ENCODE results near the gene CLASP1. TPM values are rescaled to one million over a fixed set of nuclear protein-coding genes. Genes with fewer than 3 reads are reported as not detected.

CLASP1 gene
- total RNA-seq, 1 donor from 2014 or later, result 163 TPM

- Mint-ChIP-seq H3K36me3 (ENCODE audit: unreplicated experiment) (peaks cover 4% of the 10 kb centered on the region), H3K4me3 (ENCODE audit: unreplicated experiment) (no peak overlapping the region)
- TF ChIP-seq, protein P1, sequence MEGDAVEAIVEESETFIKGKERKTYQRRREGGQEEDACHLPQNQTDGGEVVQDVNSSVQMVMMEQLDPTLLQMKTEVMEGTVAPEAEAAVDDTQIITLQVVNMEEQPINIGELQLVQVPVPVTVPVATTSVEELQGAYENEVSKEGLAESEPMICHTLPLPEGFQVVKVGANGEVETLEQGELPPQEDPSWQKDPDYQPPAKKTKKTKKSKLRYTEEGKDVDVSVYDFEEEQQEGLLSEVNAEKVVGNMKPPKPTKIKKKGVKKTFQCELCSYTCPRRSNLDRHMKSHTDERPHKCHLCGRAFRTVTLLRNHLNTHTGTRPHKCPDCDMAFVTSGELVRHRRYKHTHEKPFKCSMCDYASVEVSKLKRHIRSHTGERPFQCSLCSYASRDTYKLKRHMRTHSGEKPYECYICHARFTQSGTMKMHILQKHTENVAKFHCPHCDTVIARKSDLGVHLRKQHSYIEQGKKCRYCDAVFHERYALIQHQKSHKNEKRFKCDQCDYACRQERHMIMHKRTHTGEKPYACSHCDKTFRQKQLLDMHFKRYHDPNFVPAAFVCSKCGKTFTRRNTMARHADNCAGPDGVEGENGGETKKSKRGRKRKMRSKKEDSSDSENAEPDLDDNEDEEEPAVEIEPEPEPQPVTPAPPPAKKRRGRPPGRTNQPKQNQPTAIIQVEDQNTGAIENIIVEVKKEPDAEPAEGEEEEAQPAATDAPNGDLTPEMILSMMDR (IDR thresholded peaks at IDR 0.05; ENCODE audit: partially characterized antibody, unreplicated experiment), result no peak
Observed at GRCh38 chr2:121524685-121525425, 124.4 kb downstream of the CLASP1 start.

GRCh38 chr2:121521359-121521758 is 127.9 kb downstream of the CLASP1 start:
- H3K9me3 Mint-ChIP-seq (ENCODE audit: unreplicated experiment), result peaks cover 16% of the 10 kb centered on the region
- H3K4me3 Mint-ChIP-seq (ENCODE audit: unreplicated experiment), result no peak overlapping the region
- H3K4me1 Mint-ChIP-seq (ENCODE audit: low read depth, unreplicated experiment), result peaks cover 21% of the 10 kb centered on the region
- peaks cover 8% of the 10 kb centered on the region for H3K27me3 Mint-ChIP-seq (ENCODE audit: unreplicated experiment)
- no peak for DNase-seq
- peaks cover 4% of the 10 kb centered on the region for H3K36me3 Mint-ChIP-seq (ENCODE audit: unreplicated experiment)
- TF ChIP-seq, protein P1 (IDR thresholded peaks at IDR 0.05; ENCODE audit: partially characterized antibody, unreplicated experiment), result no peak
- H3K27ac Mint-ChIP-seq (ENCODE audit: unreplicated experiment), result peak overlapping the region; percentile 69

More at GRCh38 chr2:121524685-121525425, 124.4 kb downstream of the CLASP1 start:
- DNase-seq, result no peak
- Mint-ChIP-seq H3K27ac (ENCODE audit: unreplicated experiment) (no peak overlapping the region), H3K27me3 (ENCODE audit: unreplicated experiment) (peaks cover 4% of the 10 kb centered on the region), H3K9me3 (ENCODE audit: unreplicated experiment) (peaks cover 14% of the 10 kb centered on the region), H3K4me1 (ENCODE audit: low read depth, unreplicated experiment) (peaks cover 30% of the 10 kb centered on the region)

DNA sequence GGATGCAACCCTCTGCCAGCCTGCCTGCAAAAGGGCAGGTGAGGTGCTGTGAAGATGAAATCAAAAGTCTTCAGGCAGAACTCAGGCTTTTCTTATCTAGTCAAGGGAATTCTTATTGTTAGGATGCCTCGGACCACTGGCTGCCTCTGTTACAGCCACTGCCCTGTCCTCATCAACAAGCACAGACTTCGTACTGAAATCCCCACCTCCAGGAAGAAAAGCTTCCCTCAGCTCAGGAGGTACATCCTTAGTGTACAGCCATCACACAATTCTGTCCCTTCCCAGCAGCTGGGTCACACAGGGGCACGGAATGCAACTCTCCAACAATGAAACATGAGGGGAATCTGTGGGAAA is 128.6 kb downstream of the CLASP1 start:
- H3K36me3 Mint-ChIP-seq (ENCODE audit: unreplicated experiment), result peaks cover 4% of the 10 kb centered on the region
- peaks cover 9% of the 10 kb centered on the region for H3K9me3 Mint-ChIP-seq (ENCODE audit: unreplicated experiment)
- TF ChIP-seq, protein P1 (IDR thresholded peaks at IDR 0.05; ENCODE audit: partially characterized antibody, unreplicated experiment), result no peak
- peaks cover 15% of the 10 kb centered on the region for H3K4me1 Mint-ChIP-seq (ENCODE audit: low read depth, unreplicated experiment)
- no peak for DNase-seq
- peak overlapping the region; percentile 81 for H3K27ac Mint-ChIP-seq (ENCODE audit: unreplicated experiment)
- peaks cover 8% of the 10 kb centered on the region for H3K27me3 Mint-ChIP-seq (ENCODE audit: unreplicated experiment)
- H3K4me3 Mint-ChIP-seq (ENCODE audit: unreplicated experiment), result peak overlapping the region; percentile 20

- Mint-ChIP-seq H3K4me1 (ENCODE audit: low read depth, unreplicated experiment) (peaks cover 15% of the 10 kb centered on the region), H3K27ac (ENCODE audit: unreplicated experiment) (peak overlapping the region; percentile 81), H3K36me3 (ENCODE audit: unreplicated experiment) (peaks cover 4% of the 10 kb centered on the region), H3K27me3 (ENCODE audit: unreplicated experiment) (peaks cover 8% of the 10 kb centered on the region), H3K9me3 (ENCODE audit: unreplicated experiment) (peaks cover 12% of the 10 kb centered on the region), H3K4me3 (ENCODE audit: unreplicated experiment) (no peak overlapping the region)
- DNase-seq, result no peak
- TF ChIP-seq, protein P1 (IDR thresholded peaks at IDR 0.05; ENCODE audit: partially characterized antibody, unreplicated experiment), result no peak
Observed at GRCh38 chr2:121519732-121520640, 129.3 kb downstream of the CLASP1 start.

Data from glutamatergic neuron (in vitro differentiated cells).